GM21737 (cell line): Measurements from ENCODE around the gene UBIAD1.

Experiments
- ATAC-seq: cut with Tn5 transposase; IDR thresholded peaks from one replicate; pipeline ENCODE4 v1.9.1; 2021; ENCODE audit warnings: mild to moderate bottlenecking, moderate library complexity; ENCODE audit not compliant: unreplicated experiment

UBIAD1 gene

GRCh38 chr1:11337580-11338073 is 64.6 kb downstream of the UBIAD1 start:
- no peak for ATAC-seq
